Cerebellar cortex (tissue), 1 donor: ENCODE results near the gene SLC6A8.
"Not testable (repeated sequence)": the region's sequence is repeated elsewhere in the genome, so short reads cannot be mapped to it uniquely, and the experiment has no call there.

Experiments used
- DNase-seq: peaks from one replicate; pipeline ENCODE4 v3.0.0-alpha.2; 2015; ENCODE audit warnings: low spot score

SLC6A8 gene

GRCh38 chrX:153708415-153708814 is 20.7 kb downstream of the SLC6A8 start:
- peak; percentile 49 for DNase-seq

GRCh38 chrX:153709726-153710674 is 22.3 kb downstream of the SLC6A8 start:
- no peak for DNase-seq

GRCh38 chrX:153714256-153714655 is 26.5 kb downstream of the SLC6A8 start:
- no peak for DNase-seq

- DNase-seq, result no peak
Measured at GRCh38 chrX:153717445-153717844, 29.7 kb downstream of the SLC6A8 start.

GRCh38 chrX:153719238-153719637 is 31.5 kb downstream of the SLC6A8 start:
- no peak for DNase-seq

- DNase-seq, result no peak
Measured at GRCh38 chrX:153719701-153720100, 32.0 kb downstream of the SLC6A8 start.

- no peak for DNase-seq
Measured at GRCh38 chrX:153722704-153723350, 35.1 kb downstream of the SLC6A8 start.

GRCh38 chrX:153723351-153724251 is 35.9 kb downstream of the SLC6A8 start:
- no peak for DNase-seq

GRCh38 chrX:153724252-153725038 is 36.7 kb downstream of the SLC6A8 start, which contains the start of the genes ABCD1 and BCAP31:
Gene ABCD1, plus strand, starts transcription at chrX:153724856. Its CDS starts 411 bp downstream, at chrX:153725267.
Gene BCAP31, minus strand, starts transcription at chrX:153724387. Its CDS starts 1,143 bp downstream, at chrX:153723244.
- peak; percentile 73 for DNase-seq

- DNase-seq, result no peak
Measured at GRCh38 chrX:153725039-153725831, 37.5 kb downstream of the SLC6A8 start.

- DNase-seq, result no peak
Measured at GRCh38 chrX:153725832-153726285, 38.1 kb downstream of the SLC6A8 start.

GRCh38 chrX:153726286-153727122 is 38.8 kb downstream of the SLC6A8 start:
- DNase-seq, result no peak

GRCh38 chrX:153727123-153727931 is 39.6 kb downstream of the SLC6A8 start:
- DNase-seq, result peak; percentile 44

- DNase-seq, result no peak
Measured at GRCh38 chrX:153728095-153728494, 40.4 kb downstream of the SLC6A8 start.

- no peak for DNase-seq
Measured at GRCh38 chrX:153728951-153729631, 41.4 kb downstream of the SLC6A8 start.

GRCh38 chrX:153730115-153730514 is 42.4 kb downstream of the SLC6A8 start:
- DNase-seq, result not testable (repeated sequence)

GRCh38 chrX:153731117-153731844 is 43.6 kb downstream of the SLC6A8 start:
- DNase-seq, result no peak
